Measurements from ENCODE around the gene CCIN.

DNA sequence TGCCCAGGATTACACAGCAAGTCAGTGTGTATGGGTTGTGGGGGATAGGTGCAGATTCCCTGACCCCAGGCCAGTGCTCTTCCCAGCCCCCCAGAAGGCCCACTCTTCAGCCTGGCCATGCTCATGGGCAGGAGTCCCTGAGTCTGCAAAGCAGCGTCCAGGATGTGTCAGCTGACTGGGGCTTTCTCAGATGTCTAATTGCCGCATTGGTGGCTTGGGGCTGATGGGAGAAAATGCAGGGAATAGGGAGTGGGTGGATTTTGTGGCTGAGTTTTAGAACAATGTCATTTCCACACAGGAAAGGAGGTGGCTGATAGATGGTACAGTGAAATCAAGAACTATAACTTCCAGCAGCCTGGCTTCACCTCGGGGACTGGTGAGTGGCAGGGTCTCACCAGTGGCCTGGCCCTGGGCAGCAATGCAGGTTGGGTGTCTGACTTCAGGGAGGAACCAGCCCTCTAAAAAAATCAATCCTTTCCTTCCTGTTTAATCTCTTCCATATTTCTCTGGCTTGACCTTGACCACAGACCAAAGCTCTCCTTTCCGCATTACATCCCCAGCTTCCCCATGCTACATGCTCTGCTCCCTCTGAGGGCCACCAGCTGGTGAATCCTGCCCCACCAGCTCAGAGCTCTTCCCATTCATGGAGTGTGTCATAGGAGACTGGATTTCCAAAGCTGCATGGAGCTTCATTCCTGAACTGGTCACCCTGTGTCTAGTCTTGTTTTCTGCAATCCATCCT lies 18.4 kb upstream of the CCIN start:
- TF ChIP-seq POLR2A (IDR thresholded peaks at IDR 0.05; ENCODE audit: borderline replicate concordance, extremely low read depth, insufficient read depth, insufficient read length) (no peak), CTCF (IDR thresholded peaks at IDR 0.05 in 2 of 3, conservative IDR thresholded peaks at IDR 0.05 in 1 of 3; ENCODE audit: borderline replicate concordance in 1 of 3, insufficient read depth in 1 of 3, low read depth in 2 of 3, low read length in 2 of 3) (no peak), EGR1 (IDR thresholded peaks at IDR 0.05; ENCODE audit: low read depth) (no peak), MAX (IDR thresholded peaks at IDR 0.05) (no peak), POLR2AphosphoS5 (IDR thresholded peaks at IDR 0.05; ENCODE audit: low read depth, low read length) (no peak), ZNF274 (IDR thresholded peaks at IDR 0.05; ENCODE audit: low read depth, low read length) (no peak)
- TF ChIP-seq, protein P1, sequence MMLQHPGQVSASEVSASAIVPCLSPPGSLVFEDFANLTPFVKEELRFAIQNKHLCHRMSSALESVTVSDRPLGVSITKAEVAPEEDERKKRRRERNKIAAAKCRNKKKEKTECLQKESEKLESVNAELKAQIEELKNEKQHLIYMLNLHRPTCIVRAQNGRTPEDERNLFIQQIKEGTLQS (IDR thresholded peaks at IDR 0.05), result no peak
- TF ChIP-seq, protein P2, sequence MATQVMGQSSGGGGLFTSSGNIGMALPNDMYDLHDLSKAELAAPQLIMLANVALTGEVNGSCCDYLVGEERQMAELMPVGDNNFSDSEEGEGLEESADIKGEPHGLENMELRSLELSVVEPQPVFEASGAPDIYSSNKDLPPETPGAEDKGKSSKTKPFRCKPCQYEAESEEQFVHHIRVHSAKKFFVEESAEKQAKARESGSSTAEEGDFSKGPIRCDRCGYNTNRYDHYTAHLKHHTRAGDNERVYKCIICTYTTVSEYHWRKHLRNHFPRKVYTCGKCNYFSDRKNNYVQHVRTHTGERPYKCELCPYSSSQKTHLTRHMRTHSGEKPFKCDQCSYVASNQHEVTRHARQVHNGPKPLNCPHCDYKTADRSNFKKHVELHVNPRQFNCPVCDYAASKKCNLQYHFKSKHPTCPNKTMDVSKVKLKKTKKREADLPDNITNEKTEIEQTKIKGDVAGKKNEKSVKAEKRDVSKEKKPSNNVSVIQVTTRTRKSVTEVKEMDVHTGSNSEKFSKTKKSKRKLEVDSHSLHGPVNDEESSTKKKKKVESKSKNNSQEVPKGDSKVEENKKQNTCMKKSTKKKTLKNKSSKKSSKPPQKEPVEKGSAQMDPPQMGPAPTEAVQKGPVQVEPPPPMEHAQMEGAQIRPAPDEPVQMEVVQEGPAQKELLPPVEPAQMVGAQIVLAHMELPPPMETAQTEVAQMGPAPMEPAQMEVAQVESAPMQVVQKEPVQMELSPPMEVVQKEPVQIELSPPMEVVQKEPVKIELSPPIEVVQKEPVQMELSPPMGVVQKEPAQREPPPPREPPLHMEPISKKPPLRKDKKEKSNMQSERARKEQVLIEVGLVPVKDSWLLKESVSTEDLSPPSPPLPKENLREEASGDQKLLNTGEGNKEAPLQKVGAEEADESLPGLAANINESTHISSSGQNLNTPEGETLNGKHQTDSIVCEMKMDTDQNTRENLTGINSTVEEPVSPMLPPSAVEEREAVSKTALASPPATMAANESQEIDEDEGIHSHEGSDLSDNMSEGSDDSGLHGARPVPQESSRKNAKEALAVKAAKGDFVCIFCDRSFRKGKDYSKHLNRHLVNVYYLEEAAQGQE (IDR thresholded peaks at IDR 0.05; ENCODE audit: low read depth), result no peak

Measured in HCT116 (cell line).